Right lobe of liver (tissue), 4 donors: ENCODE data around the gene RUNX2.

Experiments
- POLR2A ChIP-seq: fragments of 450-650 bp; IDR thresholded peaks from one replicate; pipeline ENCODE4 v1.6.1; 2017; ENCODE audit warnings: antibody characterized with exemption, mild to moderate bottlenecking
- TF ChIP-seq, protein P1 (sequence below), 4 donors: fragments of 200-600 bp in 3 of 4; fragments of 450-650 bp in 1 of 4; IDR thresholded peaks; one replicate each; pipeline versions ENCODE4 v1.5.1 to v1.8.0; 2016 to 2022; ENCODE audit warnings: antibody characterized with exemption in 4 of 4, mild to moderate bottlenecking in 2 of 4
- donor health status: DM: no; HTN: no; CAD: no.
- donor health status: DM: no; HTN: no; CAD: no.
- donor health status: DM: no; HTN: yes; CAD: no.

DNA sequence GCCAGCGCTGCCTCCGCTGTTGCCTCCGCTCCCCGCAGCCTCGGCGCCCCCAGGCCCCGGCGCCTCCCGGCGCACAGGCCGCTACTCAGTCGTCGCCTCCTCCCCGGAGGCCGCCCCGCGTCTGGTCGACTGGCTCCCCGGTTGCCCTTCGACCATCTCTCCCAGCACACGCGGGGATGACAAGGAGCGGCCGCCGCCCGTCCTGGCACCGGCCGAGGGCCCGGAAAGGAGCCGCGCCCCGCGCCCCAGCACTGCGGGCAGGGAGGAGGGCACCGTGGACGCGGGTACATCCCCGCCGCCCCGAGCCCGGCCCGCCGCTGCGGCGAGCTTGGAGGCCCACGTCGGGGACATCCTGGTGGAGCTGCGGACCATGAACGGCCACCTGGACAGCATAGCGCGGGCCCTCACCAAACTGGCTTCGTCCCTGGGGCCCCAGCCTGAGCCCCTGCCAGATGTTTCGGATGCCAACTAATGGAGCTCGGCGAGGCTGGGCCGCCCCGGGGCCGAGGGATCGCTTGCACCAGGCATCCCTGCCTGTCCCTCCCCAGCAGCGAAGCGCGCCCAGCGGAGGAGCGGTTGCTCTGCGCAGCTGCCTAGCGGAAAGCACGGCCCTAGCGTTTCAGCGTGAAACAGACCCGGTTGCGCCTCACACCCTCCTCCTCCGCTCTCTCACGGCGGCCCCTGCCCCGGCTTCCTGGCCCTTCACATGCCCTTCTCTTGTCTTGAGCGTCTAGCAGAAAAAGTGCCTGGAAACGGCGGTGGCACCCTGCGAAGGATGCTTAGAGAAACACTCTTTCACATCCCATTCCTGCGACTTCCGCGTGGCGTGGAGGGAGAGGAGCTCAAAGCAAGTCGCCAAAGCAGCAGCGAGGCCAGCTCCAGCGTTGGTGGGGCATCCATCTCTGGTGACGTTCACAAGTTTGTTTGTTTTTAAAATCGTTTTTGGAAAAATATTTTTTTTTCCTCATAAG is 335.4 kb downstream of the RUNX2 start:
- TF ChIP-seq, protein P1, sequence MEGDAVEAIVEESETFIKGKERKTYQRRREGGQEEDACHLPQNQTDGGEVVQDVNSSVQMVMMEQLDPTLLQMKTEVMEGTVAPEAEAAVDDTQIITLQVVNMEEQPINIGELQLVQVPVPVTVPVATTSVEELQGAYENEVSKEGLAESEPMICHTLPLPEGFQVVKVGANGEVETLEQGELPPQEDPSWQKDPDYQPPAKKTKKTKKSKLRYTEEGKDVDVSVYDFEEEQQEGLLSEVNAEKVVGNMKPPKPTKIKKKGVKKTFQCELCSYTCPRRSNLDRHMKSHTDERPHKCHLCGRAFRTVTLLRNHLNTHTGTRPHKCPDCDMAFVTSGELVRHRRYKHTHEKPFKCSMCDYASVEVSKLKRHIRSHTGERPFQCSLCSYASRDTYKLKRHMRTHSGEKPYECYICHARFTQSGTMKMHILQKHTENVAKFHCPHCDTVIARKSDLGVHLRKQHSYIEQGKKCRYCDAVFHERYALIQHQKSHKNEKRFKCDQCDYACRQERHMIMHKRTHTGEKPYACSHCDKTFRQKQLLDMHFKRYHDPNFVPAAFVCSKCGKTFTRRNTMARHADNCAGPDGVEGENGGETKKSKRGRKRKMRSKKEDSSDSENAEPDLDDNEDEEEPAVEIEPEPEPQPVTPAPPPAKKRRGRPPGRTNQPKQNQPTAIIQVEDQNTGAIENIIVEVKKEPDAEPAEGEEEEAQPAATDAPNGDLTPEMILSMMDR (IDR thresholded peaks at IDR 0.05), result no peak
- TF ChIP-seq POLR2A, result no peak
